Measurements from ENCODE around the gene SLC2A10. TPM values are rescaled to one million over a fixed set of nuclear protein-coding genes. Genes with fewer than 3 reads are reported as not detected.
A peak's percentile ranks its signal among the peaks of the same experiment; 100 is the strongest.

The SLC2A10 gene
- total and polyA plus RNA-seq, 2 donors (not counting 3 experiments of a cell fraction or from before 2014, with no cell fraction given): 11.2 to 13.6 TPM

DNA sequence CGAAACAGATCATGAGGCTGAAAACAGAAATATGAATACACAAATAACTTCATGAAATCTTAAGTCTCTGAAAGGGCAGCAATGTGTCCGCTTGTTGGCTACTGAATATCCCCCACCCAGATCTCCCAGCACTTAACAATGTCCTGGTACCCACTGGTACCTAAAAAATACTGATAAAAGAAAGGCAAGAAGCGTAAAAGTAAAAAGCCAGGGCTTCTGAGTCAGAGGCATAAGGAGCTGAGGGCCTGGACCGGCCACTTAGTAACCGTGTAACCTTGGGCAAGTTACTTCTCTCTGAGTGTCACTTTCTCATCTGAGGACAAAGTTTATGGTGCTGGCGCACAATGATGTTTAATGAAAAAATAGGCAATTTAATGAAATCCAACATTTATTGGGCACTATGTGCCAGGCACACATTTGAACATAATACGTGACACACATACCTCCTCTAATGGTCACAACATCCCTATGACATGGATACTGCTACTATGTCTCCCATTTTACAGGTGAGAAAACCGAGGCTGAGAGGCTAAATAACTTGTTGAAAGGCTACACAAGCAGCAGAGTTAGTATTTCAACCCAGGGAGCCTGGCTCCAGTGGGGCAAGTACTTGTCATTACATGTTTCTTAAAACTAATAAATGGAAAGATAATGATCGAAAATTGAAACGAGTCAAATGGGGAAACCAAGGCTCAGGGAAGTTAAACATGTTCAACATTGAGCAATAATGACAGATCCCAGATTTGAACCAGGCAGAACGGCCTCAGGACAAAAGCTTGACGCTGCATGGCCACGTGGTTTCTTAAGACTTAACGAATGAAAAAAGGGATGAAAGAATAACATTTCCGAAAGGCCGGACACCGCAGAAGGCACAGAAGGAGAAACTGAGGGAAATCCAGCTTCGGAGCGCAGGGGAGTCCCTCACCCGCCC, 21.0 kb upstream of the SLC2A10 start:
- Histone ChIP-seq H4K20me1 (replicated peaks; ENCODE audit: control insufficient read depth, extremely low read depth, insufficient read depth, low read length) (peaks cover 2% of the 10 kb centered on the region), H3K9ac (replicated peaks; ENCODE audit: extremely low read depth, insufficient read depth, low read length) (peak overlapping the region; percentile 85), H3K9me3 (replicated peaks; ENCODE audit: control insufficient read depth, insufficient read depth, low read length) (no peaks in the 10 kb centered on the region), H3K9me1 (replicated peaks; ENCODE audit: control insufficient read depth, extremely low read depth, insufficient read depth, low read length) (no peaks in the 10 kb centered on the region), H3K27me3 (ENCODE audit: control insufficient read depth in 2 of 2, insufficient read depth in 2 of 2, low read length in 2 of 2) (no peaks in the 10 kb centered on the region), H2AFZ (ENCODE audit: low read depth, low read length) (peak overlapping the region; percentile 53), H3K79me2 (ENCODE audit: control insufficient read depth, insufficient read depth, low read length) (peaks cover 33% of the 10 kb centered on the region), H3K36me3 (ENCODE audit: control insufficient read depth in 2 of 2, extremely low read depth in 1 of 2, insufficient read depth in 2 of 2, low read length in 2 of 2) (peaks cover 2 to 5% of the 10 kb centered on the region in 2 experiments), H3K27ac (ENCODE audit: insufficient read depth, low read depth, low read length) (peak overlapping the region; percentile 55), H3K4me1 (ENCODE audit: control insufficient read depth, extremely low read depth, insufficient read depth, low read length) (peaks cover 19% of the 10 kb centered on the region), H3K4me2 (ENCODE audit: insufficient read depth, low read length) (peak overlapping the region; percentile 87), H3K4me3 (replicated peaks in 1 of 3; ENCODE audit: insufficient read depth in 1 of 3, low read depth in 1 of 3, low read length in 3 of 3) (peak overlapping the region; percentile 62 to 91 (median 90))
- POLR2A ChIA-PET: interaction anchor here (1.3 to 2.0 kb wide), 2 partner anchors 22 to 130 kb away, joined by 3 to 4 read pairs; no protein-coding TSS in a partner anchor
- intact Hi-C loops (cut with micrococcal nuclease): loop anchor here (1.0 to 2.0 kb wide), 6 partner anchors 21 to 600 kb away; partner anchors contain the start of genes ELMO2, NCOA5 and SLC2A10
- DNase-seq (ENCODE audit: low read depth, low spot score) (peak; percentile 72), FAIRE-seq (peak; percentile 37)
- TSS peak; percentile 27 for BruUV-seq (replicated peaks)
- TF ChIP-seq, protein P1, sequence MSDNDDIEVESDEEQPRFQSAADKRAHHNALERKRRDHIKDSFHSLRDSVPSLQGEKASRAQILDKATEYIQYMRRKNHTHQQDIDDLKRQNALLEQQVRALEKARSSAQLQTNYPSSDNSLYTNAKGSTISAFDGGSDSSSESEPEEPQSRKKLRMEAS (IDR thresholded peaks at IDR 0.05; ENCODE audit: insufficient read depth, insufficient read length): peak; percentile 74
- no peak for TF ChIP-seq EZH2 (IDR thresholded peaks at IDR 0.05; ENCODE audit: borderline replicate concordance, low read depth, low read length, severe bottlenecking)
- TF ChIP-seq, protein P2, sequence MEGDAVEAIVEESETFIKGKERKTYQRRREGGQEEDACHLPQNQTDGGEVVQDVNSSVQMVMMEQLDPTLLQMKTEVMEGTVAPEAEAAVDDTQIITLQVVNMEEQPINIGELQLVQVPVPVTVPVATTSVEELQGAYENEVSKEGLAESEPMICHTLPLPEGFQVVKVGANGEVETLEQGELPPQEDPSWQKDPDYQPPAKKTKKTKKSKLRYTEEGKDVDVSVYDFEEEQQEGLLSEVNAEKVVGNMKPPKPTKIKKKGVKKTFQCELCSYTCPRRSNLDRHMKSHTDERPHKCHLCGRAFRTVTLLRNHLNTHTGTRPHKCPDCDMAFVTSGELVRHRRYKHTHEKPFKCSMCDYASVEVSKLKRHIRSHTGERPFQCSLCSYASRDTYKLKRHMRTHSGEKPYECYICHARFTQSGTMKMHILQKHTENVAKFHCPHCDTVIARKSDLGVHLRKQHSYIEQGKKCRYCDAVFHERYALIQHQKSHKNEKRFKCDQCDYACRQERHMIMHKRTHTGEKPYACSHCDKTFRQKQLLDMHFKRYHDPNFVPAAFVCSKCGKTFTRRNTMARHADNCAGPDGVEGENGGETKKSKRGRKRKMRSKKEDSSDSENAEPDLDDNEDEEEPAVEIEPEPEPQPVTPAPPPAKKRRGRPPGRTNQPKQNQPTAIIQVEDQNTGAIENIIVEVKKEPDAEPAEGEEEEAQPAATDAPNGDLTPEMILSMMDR (IDR thresholded peaks at IDR 0.05; ENCODE audit: extremely low read depth in 1 of 2, insufficient read depth in 1 of 2, low read depth in 1 of 2, low read length in 2 of 2): no peak
- CTCF ChIA-PET: interaction anchor here (1.0 to 2.1 kb wide), 8 partner anchors 8 to 144 kb away, joined by 3 to 6 read pairs (median 4); no protein-coding TSS in a partner anchor
- dilution Hi-C loops (cut with MboI; ENCODE audit: extremely low pct_ligation_motif_present, low sequenced_read_pairs): no loop called here

All from endothelial cell of umbilical vein (primary cell).